Measurements from ENCODE around the gene DCAKD. TPM values are rescaled to one million over a fixed set of nuclear protein-coding genes. Genes with fewer than 3 reads are reported as not detected.
A peak's percentile ranks its signal among the peaks of the same experiment; 100 is the strongest.

Gene DCAKD
- total and polyA plus RNA-seq, 2 of the 8 experiments (the other 6 are each of a cell fraction or from before 2014, with no cell fraction given) = 35.6 to 52.9 TPM

DNA sequence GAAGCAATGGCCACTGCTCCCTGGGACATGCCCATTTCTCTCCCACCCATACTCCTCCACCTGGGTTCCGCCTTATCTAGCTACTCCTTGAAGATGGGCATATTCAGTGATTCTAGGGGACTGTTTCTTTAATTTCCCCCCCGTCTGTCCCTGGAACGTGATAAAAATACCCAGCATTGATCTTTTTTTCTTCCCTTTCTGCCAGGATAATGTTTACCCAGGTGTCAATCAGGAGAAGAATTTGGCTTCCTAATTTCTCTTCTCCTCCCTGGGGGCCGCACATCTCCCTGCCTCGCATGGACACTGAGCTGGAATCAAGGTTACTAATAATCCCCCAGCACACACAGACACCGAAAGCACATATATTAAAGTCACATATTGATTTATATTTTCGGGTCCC is 35.2 kb downstream of the DCAKD start:
- H4K5ac ChIP-seq (ENCODE audit: insufficient read length, low read depth, low read length) = no peak overlapping the region
- FAIRE-seq (no peak), DNase-seq (ENCODE audit: low read depth in 1 of 2, low spot score in 2 of 2) (no peak)
- CTCF ChIA-PET (ENCODE audit: partially characterized antibody) = interaction anchor here (0.8 to 16.2 kb wide), 4 partner anchors 21 to 93 kb away, joined by 3 to 243 read pairs (median 66); no protein-coding TSS in a partner anchor
- no peak overlapping the region for H2BK120ac ChIP-seq (replicated peaks; ENCODE audit: low read depth, low read length)
- H3K56ac ChIP-seq (replicated peaks; ENCODE audit: insufficient read length, low read depth, low read length) = no peak overlapping the region
- no peaks in the 10 kb centered on the region for H3K36me3 ChIP-seq (ENCODE audit: control insufficient read depth in 2 of 4, insufficient read depth in 4 of 4, low read length in 3 of 4)
- H2AK5ac ChIP-seq (ENCODE audit: low read depth, low read length) = no peak overlapping the region
- no peak overlapping the region for H4K8ac ChIP-seq (ENCODE audit: extremely low read depth, insufficient read depth, low read length)
- H3K27ac ChIP-seq (ENCODE audit: low read depth, low read length) = no peak overlapping the region; the same call in 1 of the 2 replicates
- 0 out of 7 replicates have a peak overlapping the region, but pooled peaks of 1 of the 4 experiments have one; percentile 10 for H3K9ac ChIP-seq (replicated peaks in 1 of 4; ENCODE audit: extremely low read depth in 1 of 4, low read depth in 3 of 4, low read length in 3 of 4)
- 82% methylated on average over 7 of the region's 7 CpGs; no CpG with 5 or more reads in 1 of the 2 experiments for WGBS, 2 experiments (ENCODE audit: extremely low coverage in 1 of 2, insufficient coverage in 1 of 2, insufficient read length in 1 of 2, insufficient replicate concordance in 2 of 2, low coverage in 1 of 2, low lambda C conversion rate in 2 of 2, missing lambda C conversion rate in 1 of 2)
- H2BK5ac ChIP-seq (ENCODE audit: low read depth, low read length) = no peak overlapping the region
- peaks cover 7 to 24% (median 12%) of the 10 kb centered on the region in 4 experiments for H3K4me1 ChIP-seq (replicated peaks in 1 of 4; ENCODE audit: control insufficient read depth in 3 of 4, insufficient read depth in 4 of 4, low read length in 3 of 4)
- TF ChIP-seq YY1 (IDR thresholded peaks at IDR 0.05; ENCODE audit: low read depth, low read length) (no peak), SIRT6 (IDR thresholded peaks at IDR 0.05; ENCODE audit: low read length) (no peak), RBBP5 (IDR thresholded peaks at IDR 0.05; ENCODE audit: borderline replicate concordance, low read depth, low read length) (no peak), TEAD4 (IDR thresholded peaks at IDR 0.05; ENCODE audit: low read depth, low read length) (no peak), SP2 (IDR thresholded peaks at IDR 0.05; ENCODE audit: low read length) (no peak), CEBPB (IDR thresholded peaks at IDR 0.05; ENCODE audit: low read depth, low read length) (no peak), EP300 (IDR thresholded peaks at IDR 0.05; ENCODE audit: borderline replicate concordance in 1 of 2, low read depth in 2 of 2, low read length in 2 of 2) (no peak), NANOG (IDR thresholded peaks at IDR 0.05; ENCODE audit: insufficient read depth, low read depth, low read length, poor library complexity, severe bottlenecking) (no peak), TAF7 (optimal IDR thresholded peaks at IDR 0.05; ENCODE audit: borderline replicate concordance, low read depth, low read length) (no peak)
- TF ChIP-seq, protein P1, sequence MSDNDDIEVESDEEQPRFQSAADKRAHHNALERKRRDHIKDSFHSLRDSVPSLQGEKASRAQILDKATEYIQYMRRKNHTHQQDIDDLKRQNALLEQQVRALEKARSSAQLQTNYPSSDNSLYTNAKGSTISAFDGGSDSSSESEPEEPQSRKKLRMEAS (IDR thresholded peaks at IDR 0.05) = no peak
- no peak overlapping the region for H3K23ac ChIP-seq (ENCODE audit: insufficient read length)
- no peak overlapping the region for H3K4me3 ChIP-seq (ENCODE audit: extremely low read depth in 1 of 4, insufficient read depth in 2 of 4, low read depth in 3 of 4, low read length in 4 of 4)
- no peak overlapping the region; the same call in 1 of the 2 replicates for H2BK12ac ChIP-seq (ENCODE audit: low read depth, low read length)
- H2BK15ac ChIP-seq (ENCODE audit: low read length) = no peak overlapping the region
- no peaks in the 10 kb centered on the region for H3K79me2 ChIP-seq (ENCODE audit: control insufficient read depth in 1 of 2, insufficient read depth in 2 of 2, low read length in 2 of 2)
- peaks cover 19 to 36% (median 33%) of the 10 kb centered on the region in 4 experiments for H3K27me3 ChIP-seq (replicated peaks in 1 of 4; ENCODE audit: control insufficient read depth in 3 of 4, extremely low read depth in 1 of 4, insufficient read depth in 3 of 4, low read length in 3 of 4)
- no peaks in the 10 kb centered on the region; the same call in 1 of the 2 replicates for H3K23me2 ChIP-seq (ENCODE audit: low read depth, low read length)
- peaks cover 0 to 1% of the 10 kb centered on the region in 2 experiments for H4K20me1 ChIP-seq (replicated peaks in 1 of 2; ENCODE audit: control insufficient read depth in 1 of 2, insufficient read depth in 2 of 2, low read length in 2 of 2)
- H3K9me3 ChIP-seq (ENCODE audit: insufficient read depth in 2 of 2, low read depth in 1 of 2, low read length in 1 of 2) = no peaks in the 10 kb centered on the region
- no peaks in the 10 kb centered on the region for H3K79me1 ChIP-seq (ENCODE audit: low read depth, low read length)
- no peak overlapping the region for H2AFZ ChIP-seq (ENCODE audit: low read length)
- POLR2A ChIA-PET (ENCODE audit: partially characterized antibody) = interaction anchor here (1.0 to 1.2 kb wide), 2 partner anchors 56 to 116 kb away, joined by 3 read pairs; a partner anchor contains a TSS
- no peak overlapping the region for H4K91ac ChIP-seq (replicated peaks; ENCODE audit: insufficient read length, low read length)
- H3K4ac ChIP-seq (replicated peaks; ENCODE audit: insufficient read length, low read depth, low read length) = no peak overlapping the region
- no peak overlapping the region for H3K18ac ChIP-seq (ENCODE audit: extremely low read depth, low read length)
- no peak overlapping the region for H2BK20ac ChIP-seq (ENCODE audit: low read length)
- H3K4me2 ChIP-seq (ENCODE audit: insufficient read depth in 1 of 2, low read depth in 2 of 2, low read length in 2 of 2) = no peak overlapping the region
- no peak overlapping the region for H3K14ac ChIP-seq (ENCODE audit: insufficient read length)
